Epithelial cell of esophagus (primary cell): ENCODE data around the gene SLC22A23.

ENCODE experiments used
- DNase-seq: peaks from one replicate; pipeline ENCODE4 v3.0.0; 2010; ENCODE audit warnings: low read depth
- H3K4me3 ChIP-seq: 2 replicates; pipeline ENCODE4 v1.5.1; 2011; ENCODE audit warnings: mild to moderate bottlenecking, low read length, control low read depth
- TF ChIP-seq, protein P1 (sequence below): IDR thresholded peaks from 2 replicates; pipeline ENCODE4 v1.5.1; 2011; ENCODE audit warnings: low read depth, mild to moderate bottlenecking, low read length, control low read depth, inconsistent platforms; ENCODE audit not compliant: insufficient read depth; ENCODE audit errors: missing control alignments

SLC22A23 gene

DNA sequence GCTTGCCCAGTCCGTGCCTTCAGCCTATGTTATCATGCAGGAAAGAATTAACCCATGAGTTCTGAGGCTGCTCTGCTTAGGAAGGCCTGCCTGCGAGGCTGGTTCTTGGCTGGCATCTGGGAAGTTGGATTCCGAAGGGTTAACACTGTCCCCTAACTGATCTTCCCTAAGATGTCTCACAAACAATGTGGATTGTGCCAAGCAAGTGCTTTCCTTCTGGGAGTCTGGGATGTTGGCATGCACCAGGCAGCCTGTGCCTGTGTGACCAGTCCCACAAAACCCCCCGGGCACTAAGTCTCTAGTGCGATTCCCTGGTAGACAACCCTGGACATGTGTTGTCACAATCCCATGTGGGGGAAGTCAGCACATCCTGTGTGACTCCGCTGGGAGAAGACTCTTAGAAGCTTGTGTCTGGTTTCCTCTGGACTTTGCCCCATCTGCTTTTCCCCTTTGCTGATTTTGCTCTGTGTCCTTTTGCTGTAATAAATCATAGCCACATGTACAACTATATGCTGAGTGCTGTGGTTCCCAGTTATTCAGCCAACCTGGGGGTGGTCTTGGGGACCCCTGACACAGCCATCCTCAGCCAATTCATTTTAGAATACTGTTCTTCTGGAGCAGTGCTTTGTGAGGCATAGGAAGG, 83.8 kb downstream of the SLC22A23 start:
- no peak for DNase-seq

DNA sequence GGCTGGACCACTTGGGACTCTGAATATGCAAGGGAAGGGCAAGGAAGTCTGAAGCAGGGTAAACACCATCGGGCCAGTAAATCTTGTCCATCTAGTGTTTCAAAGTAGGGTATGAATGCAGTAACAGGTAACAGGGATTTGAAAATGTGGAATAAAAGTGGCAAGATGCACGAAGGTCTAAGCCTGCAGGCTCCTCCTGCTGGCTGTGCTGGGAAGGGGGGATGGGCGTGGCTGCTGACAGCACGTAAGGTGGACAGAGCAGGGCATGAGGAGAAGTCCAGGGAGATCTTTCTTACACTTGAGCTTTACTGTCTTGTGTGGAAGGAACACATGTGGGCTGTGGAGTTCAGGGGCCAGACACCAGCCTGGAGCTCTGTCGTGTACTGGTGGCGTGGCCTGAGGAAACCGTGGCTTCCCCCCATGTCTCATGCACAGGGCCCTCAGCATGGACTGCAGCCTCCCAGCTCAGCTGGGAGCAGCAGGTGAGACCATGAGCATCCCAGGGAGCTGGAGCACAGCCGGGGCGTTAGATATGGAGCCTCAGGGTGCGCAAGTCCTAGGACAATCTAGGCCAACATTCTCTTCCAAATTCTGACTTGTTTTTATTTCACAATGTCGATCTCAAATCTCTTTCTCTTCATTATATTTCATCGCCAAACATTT, 84.5 kb downstream of the SLC22A23 start:
- TF ChIP-seq, protein P1, sequence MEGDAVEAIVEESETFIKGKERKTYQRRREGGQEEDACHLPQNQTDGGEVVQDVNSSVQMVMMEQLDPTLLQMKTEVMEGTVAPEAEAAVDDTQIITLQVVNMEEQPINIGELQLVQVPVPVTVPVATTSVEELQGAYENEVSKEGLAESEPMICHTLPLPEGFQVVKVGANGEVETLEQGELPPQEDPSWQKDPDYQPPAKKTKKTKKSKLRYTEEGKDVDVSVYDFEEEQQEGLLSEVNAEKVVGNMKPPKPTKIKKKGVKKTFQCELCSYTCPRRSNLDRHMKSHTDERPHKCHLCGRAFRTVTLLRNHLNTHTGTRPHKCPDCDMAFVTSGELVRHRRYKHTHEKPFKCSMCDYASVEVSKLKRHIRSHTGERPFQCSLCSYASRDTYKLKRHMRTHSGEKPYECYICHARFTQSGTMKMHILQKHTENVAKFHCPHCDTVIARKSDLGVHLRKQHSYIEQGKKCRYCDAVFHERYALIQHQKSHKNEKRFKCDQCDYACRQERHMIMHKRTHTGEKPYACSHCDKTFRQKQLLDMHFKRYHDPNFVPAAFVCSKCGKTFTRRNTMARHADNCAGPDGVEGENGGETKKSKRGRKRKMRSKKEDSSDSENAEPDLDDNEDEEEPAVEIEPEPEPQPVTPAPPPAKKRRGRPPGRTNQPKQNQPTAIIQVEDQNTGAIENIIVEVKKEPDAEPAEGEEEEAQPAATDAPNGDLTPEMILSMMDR: peak; percentile 17
- DNase-seq: no peak
- no peak overlapping the region for H3K4me3 ChIP-seq

More for the DNA sequence above, 83.8 kb downstream of the SLC22A23 start:
- no peak overlapping the region for H3K4me3 ChIP-seq
- TF ChIP-seq, protein P1: no peak

- no peak overlapping the region for H3K4me3 ChIP-seq
- no peak for DNase-seq
- TF ChIP-seq, protein P1: no peak
Observed at GRCh38 chr6:3371222-3371949, 85.5 kb downstream of the SLC22A23 start.

DNA sequence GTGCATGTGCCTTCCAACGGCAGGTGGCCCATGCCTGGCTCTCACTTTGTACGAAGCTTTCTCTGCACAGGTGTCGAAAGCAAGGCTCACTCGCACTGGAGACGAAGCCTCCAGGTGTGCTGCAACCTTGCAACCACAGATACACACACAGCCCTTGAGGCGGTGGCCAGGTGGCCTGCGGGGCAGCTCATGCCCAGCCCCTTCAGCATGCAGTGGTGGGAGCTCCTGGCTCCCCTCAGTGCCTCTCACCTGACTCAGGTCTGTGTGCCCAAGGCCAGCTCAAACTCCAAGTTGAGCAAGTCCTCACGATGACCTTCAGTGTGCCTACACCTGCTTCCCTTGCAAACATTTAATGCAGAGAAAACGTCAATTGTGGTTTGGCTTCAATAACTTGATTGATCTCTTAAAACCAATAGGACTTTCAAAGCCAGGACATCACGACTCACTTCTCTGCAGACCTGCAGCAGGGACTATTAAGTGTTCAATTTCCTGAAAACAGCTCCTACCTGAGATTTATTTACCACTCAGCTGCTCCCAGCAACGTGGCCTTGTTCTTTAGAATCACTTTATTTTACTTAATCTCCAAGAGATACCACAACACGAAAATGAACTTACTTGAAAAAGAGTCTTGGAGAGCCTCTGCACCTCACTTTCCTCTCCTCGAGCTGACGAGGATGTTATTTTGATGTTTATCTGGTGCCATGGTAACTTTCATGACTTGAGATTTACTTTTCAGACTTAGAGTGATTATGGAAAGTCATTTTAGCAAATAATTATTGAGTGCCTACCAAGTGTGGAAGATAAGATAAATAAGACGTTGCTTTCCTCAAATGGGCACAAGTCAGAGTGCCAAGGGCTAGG, 86.3 kb downstream of the SLC22A23 start:
- no peak for DNase-seq
- H3K4me3 ChIP-seq: no peak overlapping the region

DNA sequence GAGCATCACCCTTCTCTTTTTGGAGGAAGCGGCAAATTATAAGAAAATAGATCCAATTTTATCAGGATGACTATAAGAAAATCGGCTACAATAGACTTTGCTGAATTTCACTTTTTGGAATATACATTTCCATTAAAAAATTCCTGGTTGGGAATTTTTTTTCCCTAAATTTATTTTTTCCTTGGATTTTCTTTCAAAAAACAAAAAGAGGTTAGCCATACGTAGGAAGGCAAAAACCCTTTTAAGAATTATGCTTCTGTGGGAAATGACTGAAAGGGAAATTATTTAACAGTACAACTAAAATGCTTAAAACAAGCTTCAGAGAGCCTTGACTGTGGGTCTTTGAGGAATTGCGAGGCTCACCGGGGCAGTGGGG, 86.9 kb downstream of the SLC22A23 start:
- H3K4me3 ChIP-seq: no peak overlapping the region
- DNase-seq: no peak
- TF ChIP-seq, protein P1: no peak

More for the DNA sequence above, 86.3 kb downstream of the SLC22A23 start:
- TF ChIP-seq, protein P1: no peak

GRCh38 chr6:3368685-3369084, 88.2 kb downstream of the SLC22A23 start:
- H3K4me3 ChIP-seq: no peak overlapping the region
- DNase-seq: no peak
- TF ChIP-seq, protein P1: no peak
